HEK293 (cell line): ENCODE measurements around the gene MMP24OS.

Source experiments
- FEZF1 ChIP-seq: fragments of 450-650 bp; formaldehyde crosslinking; IDR thresholded peaks from 2 replicates; pipeline ENCODE4 v1.5.1; 2016; ENCODE audit warnings: missing biosample characterization, missing genetic modification characterization
- HOXD13 ChIP-seq: sonication (generic); formaldehyde crosslinking; IDR thresholded peaks from 2 replicates; pipeline ENCODE4 v1.8.0; 2022; ENCODE audit warnings: missing genetic modification reagents, borderline replicate concordance
- RBAK ChIP-seq: fragments of 450-650 bp; formaldehyde crosslinking; IDR thresholded peaks from 2 replicates; pipeline ENCODE4 v1.5.1; 2016; ENCODE audit warnings: missing biosample characterization, missing genetic modification characterization
- WT1 ChIP-seq: fragments of 450-650 bp; formaldehyde crosslinking; IDR thresholded peaks from 2 replicates; pipeline ENCODE4 v1.5.1; 2016; ENCODE audit warnings: missing biosample characterization, missing genetic modification characterization
- YY1 ChIP-seq: fragments of 450-650 bp; formaldehyde crosslinking; IDR thresholded peaks from 2 replicates; pipeline ENCODE4 v1.5.1; 2018; ENCODE audit warnings: missing biosample characterization, missing genetic modification characterization
- YY2 ChIP-seq: fragments of 450-650 bp; formaldehyde crosslinking; IDR thresholded peaks from 2 replicates; pipeline ENCODE4 v1.5.1; 2016; ENCODE audit warnings: missing biosample characterization, missing genetic modification characterization
- ZBTB1 ChIP-seq: fragments of 450-650 bp; formaldehyde crosslinking; IDR thresholded peaks from 2 replicates; pipeline ENCODE4 v1.5.1; 2016; ENCODE audit warnings: missing biosample characterization, missing genetic modification characterization
- ZBTB7A ChIP-seq: fragments of 450-650 bp; formaldehyde crosslinking; IDR thresholded peaks from 2 replicates; pipeline ENCODE4 v1.5.1; 2016; ENCODE audit warnings: low read depth, missing biosample characterization, missing genetic modification characterization
- ZNF10 ChIP-seq: fragments of 450-650 bp; formaldehyde crosslinking; IDR thresholded peaks from 2 replicates; pipeline ENCODE4 v1.5.1; 2017; ENCODE audit warnings: missing biosample characterization, missing genetic modification characterization
- ZNF19 ChIP-seq: fragments of 450-650 bp; formaldehyde crosslinking; IDR thresholded peaks from 2 replicates; pipeline ENCODE4; 2016; ENCODE audit warnings: missing biosample characterization, missing genetic modification characterization, low read depth
- ZNF2 ChIP-seq: fragments of 450-650 bp; formaldehyde crosslinking; IDR thresholded peaks from 2 replicates; pipeline ENCODE4 v1.5.1; 2016; ENCODE audit warnings: missing biosample characterization, missing genetic modification characterization
- ZNF514 ChIP-seq: fragments of 450-650 bp; formaldehyde crosslinking; IDR thresholded peaks from 2 replicates; pipeline ENCODE4 v1.5.1; 2016; ENCODE audit warnings: missing biosample characterization, missing genetic modification characterization
- ZNF555 ChIP-seq: fragments of 450-650 bp; formaldehyde crosslinking; conservative IDR thresholded peaks from 2 replicates; pipeline ENCODE4 v1.5.1; 2017; ENCODE audit warnings: missing biosample characterization, mild to moderate bottlenecking, missing genetic modification characterization, inconsistent platforms
- ZNF677 ChIP-seq: fragments of 450-650 bp; IDR thresholded peaks from 2 replicates; pipeline ENCODE4 v1.5.0; 2018; ENCODE audit warnings: missing biosample characterization, mild to moderate bottlenecking, missing genetic modification characterization, moderate library complexity
- ZNF768 ChIP-seq: fragments of 450-650 bp; formaldehyde crosslinking; IDR thresholded peaks from 2 replicates; pipeline ENCODE4 v1.5.1; 2018; ENCODE audit warnings: missing biosample characterization, mild to moderate bottlenecking, missing genetic modification characterization
- ZNF792 ChIP-seq: fragments of 450-650 bp; formaldehyde crosslinking; IDR thresholded peaks from 2 replicates; pipeline ENCODE4 v1.5.1; 2016; ENCODE audit warnings: missing biosample characterization, missing genetic modification characterization
- TF ChIP-seq, protein P1 (sequence below): fragments of 450-650 bp; formaldehyde crosslinking; IDR thresholded peaks from 2 replicates; pipeline ENCODE4 v1.5.1; 2016; ENCODE audit warnings: missing biosample characterization, missing genetic modification characterization
- TF ChIP-seq, protein P2 (sequence below): fragments of 450-650 bp; formaldehyde crosslinking; IDR thresholded peaks from 2 replicates; pipeline ENCODE4 v1.5.1; 2016; ENCODE audit warnings: missing biosample characterization, missing genetic modification characterization
- TF ChIP-seq, protein P3 (sequence below): fragments of 450-650 bp; formaldehyde crosslinking; IDR thresholded peaks from 2 replicates; pipeline ENCODE4 v1.5.1; 2017; ENCODE audit warnings: missing biosample characterization, missing genetic modification characterization
- TF ChIP-seq, protein P4 (sequence below): fragments of 450-650 bp; formaldehyde crosslinking; optimal IDR thresholded peaks from 2 replicates; pipeline ENCODE3; 2016; ENCODE audit warnings: missing biosample characterization, mild to moderate bottlenecking, missing genetic modification characterization
- TF ChIP-seq, protein P5 (sequence below): fragments of 450-650 bp; formaldehyde crosslinking; IDR thresholded peaks from 2 replicates; pipeline ENCODE4 v1.5.1; 2016; ENCODE audit warnings: missing biosample characterization, missing genetic modification characterization
- TF ChIP-seq, protein P6 (sequence below): fragments of 450-650 bp; IDR thresholded peaks from 2 replicates; pipeline ENCODE4 v1.5.1; 2018; ENCODE audit warnings: missing biosample characterization, missing genetic modification characterization
- TF ChIP-seq, protein P7 (sequence below): fragments of 450-650 bp; formaldehyde crosslinking; IDR thresholded peaks from 2 replicates; pipeline ENCODE4 v1.5.1; 2017; ENCODE audit warnings: missing biosample characterization, missing genetic modification characterization

MMP24OS gene

DNA sequence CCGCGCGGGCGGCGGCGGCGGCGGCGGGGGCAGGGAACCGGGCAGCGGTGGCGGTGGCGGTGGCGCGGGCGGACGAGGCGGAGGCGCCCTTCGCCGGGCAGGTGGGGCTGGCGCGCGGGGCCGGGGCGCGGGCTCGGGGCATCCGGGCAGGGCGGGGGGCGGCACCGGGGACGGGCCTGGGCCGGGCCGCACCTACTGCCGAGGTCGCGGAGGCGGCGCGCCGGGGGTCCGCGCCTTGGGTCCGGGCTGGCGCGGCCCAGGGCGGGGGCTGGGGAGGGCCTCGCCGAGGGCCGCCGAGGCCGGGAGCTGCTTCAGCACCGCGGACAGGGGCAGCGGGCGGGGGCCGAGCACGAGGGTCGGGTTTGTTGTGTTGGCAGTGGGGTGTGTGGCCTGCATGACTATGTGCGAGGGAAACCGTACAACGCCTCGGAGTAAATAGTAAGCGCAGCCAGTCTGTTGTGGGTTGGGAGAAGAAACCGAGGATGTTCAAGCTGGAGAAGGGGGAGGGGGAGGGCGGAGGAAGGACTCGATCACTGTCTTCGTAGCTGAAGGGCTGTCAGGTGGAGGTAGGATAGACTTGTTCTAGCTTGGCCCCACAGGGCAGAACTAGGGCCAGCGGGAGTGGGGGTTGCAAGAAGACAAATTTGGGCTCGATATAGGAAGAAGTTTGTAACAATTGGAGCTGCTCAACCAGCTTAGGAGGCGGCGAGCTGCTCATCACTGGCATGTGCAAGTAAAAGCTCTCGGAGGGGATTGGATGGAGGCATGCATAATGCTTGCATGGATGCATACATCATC lies 50.8 kb downstream of the MMP24OS start (continued):
- TF ChIP-seq, protein P1, sequence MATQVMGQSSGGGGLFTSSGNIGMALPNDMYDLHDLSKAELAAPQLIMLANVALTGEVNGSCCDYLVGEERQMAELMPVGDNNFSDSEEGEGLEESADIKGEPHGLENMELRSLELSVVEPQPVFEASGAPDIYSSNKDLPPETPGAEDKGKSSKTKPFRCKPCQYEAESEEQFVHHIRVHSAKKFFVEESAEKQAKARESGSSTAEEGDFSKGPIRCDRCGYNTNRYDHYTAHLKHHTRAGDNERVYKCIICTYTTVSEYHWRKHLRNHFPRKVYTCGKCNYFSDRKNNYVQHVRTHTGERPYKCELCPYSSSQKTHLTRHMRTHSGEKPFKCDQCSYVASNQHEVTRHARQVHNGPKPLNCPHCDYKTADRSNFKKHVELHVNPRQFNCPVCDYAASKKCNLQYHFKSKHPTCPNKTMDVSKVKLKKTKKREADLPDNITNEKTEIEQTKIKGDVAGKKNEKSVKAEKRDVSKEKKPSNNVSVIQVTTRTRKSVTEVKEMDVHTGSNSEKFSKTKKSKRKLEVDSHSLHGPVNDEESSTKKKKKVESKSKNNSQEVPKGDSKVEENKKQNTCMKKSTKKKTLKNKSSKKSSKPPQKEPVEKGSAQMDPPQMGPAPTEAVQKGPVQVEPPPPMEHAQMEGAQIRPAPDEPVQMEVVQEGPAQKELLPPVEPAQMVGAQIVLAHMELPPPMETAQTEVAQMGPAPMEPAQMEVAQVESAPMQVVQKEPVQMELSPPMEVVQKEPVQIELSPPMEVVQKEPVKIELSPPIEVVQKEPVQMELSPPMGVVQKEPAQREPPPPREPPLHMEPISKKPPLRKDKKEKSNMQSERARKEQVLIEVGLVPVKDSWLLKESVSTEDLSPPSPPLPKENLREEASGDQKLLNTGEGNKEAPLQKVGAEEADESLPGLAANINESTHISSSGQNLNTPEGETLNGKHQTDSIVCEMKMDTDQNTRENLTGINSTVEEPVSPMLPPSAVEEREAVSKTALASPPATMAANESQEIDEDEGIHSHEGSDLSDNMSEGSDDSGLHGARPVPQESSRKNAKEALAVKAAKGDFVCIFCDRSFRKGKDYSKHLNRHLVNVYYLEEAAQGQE (tag by site-specific recombination), result peak; percentile 99
- TF ChIP-seq ZBTB1 (tag by site-specific recombination) (no peak), ZNF792 (tag by site-specific recombination) (no peak), ZNF514 (no peak), WT1 (tag by site-specific recombination) (no peak), HOXD13 (no peak), ZNF677 (no peak), ZNF768 (tag by site-specific recombination) (no peak), FEZF1 (tag by site-specific recombination) (no peak), YY2 (tag by site-specific recombination) (no peak), ZNF2 (tag by site-specific recombination) (no peak), ZNF10 (tag by site-specific recombination) (no peak), YY1 (no peak), ZNF19 (tag by site-specific recombination) (no peak), ZBTB7A (no peak), RBAK (no peak), ZNF555 (tag by site-specific recombination) (no peak)
- TF ChIP-seq, protein P2, sequence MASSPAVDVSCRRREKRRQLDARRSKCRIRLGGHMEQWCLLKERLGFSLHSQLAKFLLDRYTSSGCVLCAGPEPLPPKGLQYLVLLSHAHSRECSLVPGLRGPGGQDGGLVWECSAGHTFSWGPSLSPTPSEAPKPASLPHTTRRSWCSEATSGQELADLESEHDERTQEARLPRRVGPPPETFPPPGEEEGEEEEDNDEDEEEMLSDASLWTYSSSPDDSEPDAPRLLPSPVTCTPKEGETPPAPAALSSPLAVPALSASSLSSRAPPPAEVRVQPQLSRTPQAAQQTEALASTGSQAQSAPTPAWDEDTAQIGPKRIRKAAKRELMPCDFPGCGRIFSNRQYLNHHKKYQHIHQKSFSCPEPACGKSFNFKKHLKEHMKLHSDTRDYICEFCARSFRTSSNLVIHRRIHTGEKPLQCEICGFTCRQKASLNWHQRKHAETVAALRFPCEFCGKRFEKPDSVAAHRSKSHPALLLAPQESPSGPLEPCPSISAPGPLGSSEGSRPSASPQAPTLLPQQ (tag by site-specific recombination), result 0 out of 2 replicates have a peak, but pooled peaks have one; percentile 37
- TF ChIP-seq, protein P3, sequence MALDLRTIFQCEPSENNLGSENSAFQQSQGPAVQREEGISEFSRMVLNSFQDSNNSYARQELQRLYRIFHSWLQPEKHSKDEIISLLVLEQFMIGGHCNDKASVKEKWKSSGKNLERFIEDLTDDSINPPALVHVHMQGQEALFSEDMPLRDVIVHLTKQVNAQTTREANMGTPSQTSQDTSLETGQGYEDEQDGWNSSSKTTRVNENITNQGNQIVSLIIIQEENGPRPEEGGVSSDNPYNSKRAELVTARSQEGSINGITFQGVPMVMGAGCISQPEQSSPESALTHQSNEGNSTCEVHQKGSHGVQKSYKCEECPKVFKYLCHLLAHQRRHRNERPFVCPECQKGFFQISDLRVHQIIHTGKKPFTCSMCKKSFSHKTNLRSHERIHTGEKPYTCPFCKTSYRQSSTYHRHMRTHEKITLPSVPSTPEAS (tag by site-specific recombination), result no peak
- TF ChIP-seq, protein P4, sequence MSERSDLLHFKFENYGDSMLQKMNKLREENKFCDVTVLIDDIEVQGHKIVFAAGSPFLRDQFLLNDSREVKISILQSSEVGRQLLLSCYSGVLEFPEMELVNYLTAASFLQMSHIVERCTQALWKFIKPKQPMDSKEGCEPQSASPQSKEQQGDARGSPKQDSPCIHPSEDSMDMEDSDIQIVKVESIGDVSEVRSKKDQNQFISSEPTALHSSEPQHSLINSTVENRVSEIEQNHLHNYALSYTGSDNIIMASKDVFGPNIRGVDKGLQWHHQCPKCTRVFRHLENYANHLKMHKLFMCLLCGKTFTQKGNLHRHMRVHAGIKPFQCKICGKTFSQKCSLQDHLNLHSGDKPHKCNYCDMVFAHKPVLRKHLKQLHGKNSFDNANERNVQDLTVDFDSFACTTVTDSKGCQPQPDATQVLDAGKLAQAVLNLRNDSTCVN (tag by site-specific recombination), result peak; percentile 52
- TF ChIP-seq, protein P5, sequence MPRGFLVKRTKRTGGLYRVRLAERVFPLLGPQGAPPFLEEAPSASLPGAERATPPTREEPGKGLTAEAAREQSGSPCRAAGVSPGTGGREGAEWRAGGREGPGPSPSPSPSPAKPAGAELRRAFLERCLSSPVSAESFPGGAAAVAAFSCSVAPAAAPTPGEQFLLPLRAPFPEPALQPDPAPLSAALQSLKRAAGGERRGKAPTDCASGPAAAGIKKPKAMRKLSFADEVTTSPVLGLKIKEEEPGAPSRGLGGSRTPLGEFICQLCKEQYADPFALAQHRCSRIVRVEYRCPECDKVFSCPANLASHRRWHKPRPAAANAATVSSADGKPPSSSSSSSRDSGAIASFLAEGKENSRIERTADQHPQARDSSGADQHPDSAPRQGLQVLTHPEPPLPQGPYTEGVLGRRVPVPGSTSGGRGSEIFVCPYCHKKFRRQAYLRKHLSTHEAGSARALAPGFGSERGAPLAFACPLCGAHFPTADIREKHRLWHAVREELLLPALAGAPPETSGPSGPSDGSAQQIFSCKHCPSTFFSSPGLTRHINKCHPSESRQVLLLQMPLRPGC (tag by site-specific recombination), result peak; percentile 50; the same call in 1 of the 2 replicates
- TF ChIP-seq, protein P6, sequence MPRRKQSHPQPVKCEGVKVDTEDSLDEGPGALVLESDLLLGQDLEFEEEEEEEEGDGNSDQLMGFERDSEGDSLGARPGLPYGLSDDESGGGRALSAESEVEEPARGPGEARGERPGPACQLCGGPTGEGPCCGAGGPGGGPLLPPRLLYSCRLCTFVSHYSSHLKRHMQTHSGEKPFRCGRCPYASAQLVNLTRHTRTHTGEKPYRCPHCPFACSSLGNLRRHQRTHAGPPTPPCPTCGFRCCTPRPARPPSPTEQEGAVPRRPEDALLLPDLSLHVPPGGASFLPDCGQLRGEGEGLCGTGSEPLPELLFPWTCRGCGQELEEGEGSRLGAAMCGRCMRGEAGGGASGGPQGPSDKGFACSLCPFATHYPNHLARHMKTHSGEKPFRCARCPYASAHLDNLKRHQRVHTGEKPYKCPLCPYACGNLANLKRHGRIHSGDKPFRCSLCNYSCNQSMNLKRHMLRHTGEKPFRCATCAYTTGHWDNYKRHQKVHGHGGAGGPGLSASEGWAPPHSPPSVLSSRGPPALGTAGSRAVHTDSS (tag by site-specific recombination), result no peak
- TF ChIP-seq, protein P7, sequence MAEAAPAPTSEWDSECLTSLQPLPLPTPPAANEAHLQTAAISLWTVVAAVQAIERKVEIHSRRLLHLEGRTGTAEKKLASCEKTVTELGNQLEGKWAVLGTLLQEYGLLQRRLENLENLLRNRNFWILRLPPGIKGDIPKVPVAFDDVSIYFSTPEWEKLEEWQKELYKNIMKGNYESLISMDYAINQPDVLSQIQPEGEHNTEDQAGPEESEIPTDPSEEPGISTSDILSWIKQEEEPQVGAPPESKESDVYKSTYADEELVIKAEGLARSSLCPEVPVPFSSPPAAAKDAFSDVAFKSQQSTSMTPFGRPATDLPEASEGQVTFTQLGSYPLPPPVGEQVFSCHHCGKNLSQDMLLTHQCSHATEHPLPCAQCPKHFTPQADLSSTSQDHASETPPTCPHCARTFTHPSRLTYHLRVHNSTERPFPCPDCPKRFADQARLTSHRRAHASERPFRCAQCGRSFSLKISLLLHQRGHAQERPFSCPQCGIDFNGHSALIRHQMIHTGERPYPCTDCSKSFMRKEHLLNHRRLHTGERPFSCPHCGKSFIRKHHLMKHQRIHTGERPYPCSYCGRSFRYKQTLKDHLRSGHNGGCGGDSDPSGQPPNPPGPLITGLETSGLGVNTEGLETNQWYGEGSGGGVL (tag by site-specific recombination), result no peak
